Measurements from ENCODE around the gene RAB26. TPM values are rescaled to one million over a fixed set of nuclear protein-coding genes. Genes with fewer than 3 reads are reported as not detected.
A peak's percentile ranks its signal among the peaks of the same experiment; 100 is the strongest.
"Not testable (repeated sequence)": the region's sequence is repeated elsewhere in the genome, so short reads cannot be mapped to it uniquely, and the experiment has no call there.

The RAB26 gene
- total RNA-seq, 1 experiment from 2014 or later, result 1.0 TPM

DNA sequence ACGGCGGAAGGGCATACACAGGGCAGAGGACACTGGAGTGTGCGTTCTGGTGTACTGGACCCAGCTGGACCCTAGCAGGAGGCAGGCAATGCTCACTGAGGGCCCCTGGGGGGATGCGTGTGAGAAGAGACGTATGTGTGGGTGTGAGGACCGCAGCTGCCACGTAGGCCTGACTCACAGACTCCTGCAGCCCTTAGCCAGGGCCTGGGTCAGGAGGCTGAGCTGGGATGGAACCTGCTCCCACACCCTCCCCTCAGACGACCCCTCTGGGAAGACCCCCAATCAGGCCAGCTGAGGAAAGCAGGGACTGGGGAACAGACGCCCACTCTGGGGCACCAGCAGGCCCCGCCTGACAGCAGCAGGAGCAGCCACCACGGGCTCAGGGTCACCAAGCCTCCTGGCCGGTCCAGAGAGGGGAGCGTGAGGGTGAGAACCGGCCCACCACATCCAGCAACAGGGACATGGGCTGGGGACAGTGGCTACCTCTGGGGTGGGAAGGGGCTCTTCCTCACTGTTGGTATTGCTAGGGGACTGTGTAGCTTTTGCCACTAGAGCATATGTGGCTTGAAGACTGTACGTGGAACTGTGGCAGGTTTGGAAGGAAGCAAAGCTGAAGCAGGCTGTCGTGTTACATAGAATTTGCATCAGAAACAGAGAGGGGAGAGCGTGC, 41.2 kb upstream of the RAB26 start:
- CTCF ChIA-PET; intact Hi-C loops (cut with micrococcal nuclease); H3K4me3 Mint-ChIP-seq (ENCODE audit: unreplicated experiment); H3K27me3 Mint-ChIP-seq (ENCODE audit: insufficient read depth, unreplicated experiment); H3K4me1 Mint-ChIP-seq (ENCODE audit: insufficient read depth, unreplicated experiment); BruUV-seq (replicated peaks); POLR2A ChIA-PET; H3K9me3 Mint-ChIP-seq (ENCODE audit: unreplicated experiment); H3K27ac Mint-ChIP-seq (ENCODE audit: low read depth, unreplicated experiment): not testable (repeated sequence)
- peaks cover 23% of the 10 kb centered on the region for H3K36me3 Mint-ChIP-seq (ENCODE audit: insufficient read depth, unreplicated experiment)
- peak; percentile 57 for DNase-seq (ENCODE audit: unreplicated experiment)

DNA sequence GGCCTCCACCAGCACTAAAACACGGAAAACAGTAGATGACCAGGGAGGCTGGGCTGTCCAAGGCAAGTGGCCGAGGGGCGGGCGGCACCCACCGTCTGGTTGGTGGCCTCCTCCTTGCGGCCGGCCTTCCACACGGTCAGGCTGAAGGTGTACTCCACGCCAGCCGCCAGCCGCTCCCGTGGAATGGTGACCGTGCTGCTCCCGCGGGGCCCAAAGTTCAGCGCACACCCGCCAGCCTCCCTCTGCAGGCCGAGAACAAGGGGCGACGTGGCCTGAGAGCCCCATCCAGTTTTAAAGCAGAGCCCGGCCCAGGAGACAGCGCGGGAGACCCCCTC, 40.7 kb upstream of the RAB26 start:
- peaks cover 25% of the 10 kb centered on the region for H3K36me3 Mint-ChIP-seq (ENCODE audit: insufficient read depth, unreplicated experiment)
- POLR2A ChIA-PET; intact Hi-C loops (cut with micrococcal nuclease); CTCF ChIA-PET; H3K27ac Mint-ChIP-seq (ENCODE audit: low read depth, unreplicated experiment); H3K4me3 Mint-ChIP-seq (ENCODE audit: unreplicated experiment); H3K9me3 Mint-ChIP-seq (ENCODE audit: unreplicated experiment); H3K27me3 Mint-ChIP-seq (ENCODE audit: insufficient read depth, unreplicated experiment); H3K4me1 Mint-ChIP-seq (ENCODE audit: insufficient read depth, unreplicated experiment); DNase-seq (ENCODE audit: unreplicated experiment); BruUV-seq (replicated peaks): not testable (repeated sequence)

DNA sequence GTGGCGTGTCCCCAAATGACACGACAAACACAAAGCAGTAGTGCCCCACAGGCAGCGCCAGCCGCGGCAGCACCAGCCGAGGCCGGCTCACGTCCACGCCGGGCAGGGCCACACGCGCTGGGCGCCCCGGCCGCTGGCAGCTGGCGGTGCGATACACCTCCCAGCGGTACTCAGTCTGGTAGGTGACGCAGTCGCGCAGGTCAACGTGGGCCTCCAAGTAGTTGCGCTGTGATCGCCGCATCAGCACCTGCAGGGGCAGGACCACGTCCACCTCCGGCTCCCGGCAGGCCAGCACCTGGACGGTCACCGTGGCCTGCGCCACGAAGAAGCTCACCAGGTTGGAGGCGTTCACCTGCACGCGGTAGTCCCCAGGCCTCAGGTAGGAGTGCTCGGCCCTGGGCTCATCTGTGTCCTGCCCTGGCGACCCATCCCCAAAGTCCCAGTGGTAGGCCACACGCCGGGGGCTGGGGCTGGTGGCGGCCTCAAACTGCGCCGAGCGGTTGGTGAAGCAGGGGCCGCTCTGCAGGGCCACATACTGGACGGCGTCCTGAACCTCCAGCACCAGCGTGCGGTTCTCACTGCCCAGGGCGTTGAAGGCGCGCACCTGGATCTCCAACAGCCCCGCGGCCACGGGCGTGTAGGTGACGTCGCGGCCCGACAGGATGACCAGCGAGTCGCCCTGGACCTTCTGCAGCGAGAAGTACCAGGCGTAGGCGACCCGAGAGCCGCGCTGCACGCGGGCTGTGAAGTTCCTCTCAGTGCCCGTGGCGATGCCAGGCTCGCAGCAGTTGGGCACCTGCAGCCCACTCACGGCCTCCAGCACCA, 39.8 kb upstream of the RAB26 start:
- H3K4me3 Mint-ChIP-seq (ENCODE audit: unreplicated experiment); BruUV-seq (replicated peaks); H3K4me1 Mint-ChIP-seq (ENCODE audit: insufficient read depth, unreplicated experiment); H3K27ac Mint-ChIP-seq (ENCODE audit: low read depth, unreplicated experiment); H3K27me3 Mint-ChIP-seq (ENCODE audit: insufficient read depth, unreplicated experiment); DNase-seq (ENCODE audit: unreplicated experiment); CTCF ChIA-PET; intact Hi-C loops (cut with micrococcal nuclease); POLR2A ChIA-PET; H3K9me3 Mint-ChIP-seq (ENCODE audit: unreplicated experiment): not testable (repeated sequence)
- peaks cover 22% of the 10 kb centered on the region for H3K36me3 Mint-ChIP-seq (ENCODE audit: insufficient read depth, unreplicated experiment)

DNA sequence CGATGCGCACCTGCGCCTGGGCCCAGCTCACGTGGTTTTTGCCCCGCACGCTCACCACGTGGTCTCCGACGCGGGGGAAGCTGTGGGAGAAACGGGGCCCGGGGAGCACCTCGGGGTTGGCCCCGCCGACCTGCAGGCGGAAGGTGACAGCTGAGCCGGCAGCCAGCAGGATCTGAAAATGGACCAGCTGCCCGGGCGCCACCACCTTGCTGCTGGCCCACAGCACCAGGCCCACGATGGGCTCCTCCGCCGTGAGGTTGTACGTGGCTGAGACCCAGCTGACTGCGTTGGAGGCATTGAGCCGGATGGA, 39.2 kb upstream of the RAB26 start:
- H3K4me1 Mint-ChIP-seq (ENCODE audit: insufficient read depth, unreplicated experiment); H3K9me3 Mint-ChIP-seq (ENCODE audit: unreplicated experiment); BruUV-seq (replicated peaks); CTCF ChIA-PET; DNase-seq (ENCODE audit: unreplicated experiment); H3K27ac Mint-ChIP-seq (ENCODE audit: low read depth, unreplicated experiment); H3K4me3 Mint-ChIP-seq (ENCODE audit: unreplicated experiment); intact Hi-C loops (cut with micrococcal nuclease); POLR2A ChIA-PET; H3K27me3 Mint-ChIP-seq (ENCODE audit: insufficient read depth, unreplicated experiment): not testable (repeated sequence)
- peaks cover 22% of the 10 kb centered on the region for H3K36me3 Mint-ChIP-seq (ENCODE audit: insufficient read depth, unreplicated experiment)

DNA sequence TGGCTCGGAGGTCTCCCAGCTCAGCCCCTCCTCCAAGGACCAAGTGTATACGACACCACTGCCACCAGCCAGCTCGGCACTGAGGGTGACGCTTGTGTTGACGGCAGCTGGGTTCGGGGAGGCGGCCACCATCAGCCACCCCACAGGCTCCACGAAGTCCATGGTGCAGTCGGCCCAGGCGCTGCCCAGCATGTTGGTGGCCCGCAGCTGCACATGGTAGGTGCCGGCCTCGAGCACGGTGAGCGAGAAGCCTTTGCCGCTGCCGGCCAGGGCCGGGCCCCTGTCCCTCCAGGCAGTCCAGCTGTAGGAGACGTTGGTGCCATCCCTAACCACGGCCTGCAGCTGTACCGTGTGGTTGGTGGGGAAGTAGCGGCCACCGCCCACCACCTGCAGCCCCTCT, 38.6 kb upstream of the RAB26 start:
- POLR2A ChIA-PET; H3K4me1 Mint-ChIP-seq (ENCODE audit: insufficient read depth, unreplicated experiment); intact Hi-C loops (cut with micrococcal nuclease); H3K27ac Mint-ChIP-seq (ENCODE audit: low read depth, unreplicated experiment); DNase-seq (ENCODE audit: unreplicated experiment); H3K9me3 Mint-ChIP-seq (ENCODE audit: unreplicated experiment); BruUV-seq (replicated peaks); H3K27me3 Mint-ChIP-seq (ENCODE audit: insufficient read depth, unreplicated experiment); H3K4me3 Mint-ChIP-seq (ENCODE audit: unreplicated experiment): not testable (repeated sequence)
- peaks cover 22% of the 10 kb centered on the region for H3K36me3 Mint-ChIP-seq (ENCODE audit: insufficient read depth, unreplicated experiment)
- CTCF ChIA-PET, result interaction anchor here (1.0 kb wide), 1 partner anchor 11 kb away, joined by 3 read pairs; no protein-coding TSS in a partner anchor

DNA sequence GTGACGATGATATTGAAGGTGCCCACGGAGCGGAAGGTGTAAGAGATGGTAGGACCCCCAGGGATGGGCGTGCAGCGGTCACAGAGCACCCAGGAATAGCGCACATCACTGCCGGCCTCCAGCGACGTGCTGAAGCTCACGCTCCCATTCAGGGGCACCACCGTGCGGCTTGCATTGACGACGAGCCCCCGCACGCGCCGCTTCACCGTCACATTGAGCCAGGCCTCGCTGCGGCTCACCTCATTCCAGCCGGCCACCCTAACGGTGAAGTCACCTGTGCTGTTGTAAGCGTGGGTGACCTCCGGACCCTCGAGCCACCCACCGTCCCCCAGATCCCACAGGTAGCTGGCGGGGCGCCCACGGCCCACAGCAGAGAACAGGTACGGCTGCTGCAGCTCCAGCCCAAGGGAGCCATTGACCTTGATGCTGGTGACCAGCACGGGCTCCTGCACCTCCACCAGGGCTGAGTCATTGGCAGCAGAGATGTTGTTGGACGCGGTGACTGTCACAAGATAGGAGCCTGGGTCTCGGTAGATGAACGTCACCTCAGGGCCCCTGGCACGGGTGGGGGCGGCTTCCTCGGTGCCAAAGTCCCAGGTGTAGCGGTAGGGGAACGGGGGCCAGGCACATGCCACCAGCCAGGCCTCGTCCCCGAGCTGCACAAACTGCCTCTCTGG, 38.0 kb upstream of the RAB26 start:
- DNase-seq (ENCODE audit: unreplicated experiment); H3K27ac Mint-ChIP-seq (ENCODE audit: low read depth, unreplicated experiment); H3K4me1 Mint-ChIP-seq (ENCODE audit: insufficient read depth, unreplicated experiment); H3K4me3 Mint-ChIP-seq (ENCODE audit: unreplicated experiment); BruUV-seq (replicated peaks); intact Hi-C loops (cut with micrococcal nuclease); H3K27me3 Mint-ChIP-seq (ENCODE audit: insufficient read depth, unreplicated experiment); H3K9me3 Mint-ChIP-seq (ENCODE audit: unreplicated experiment); POLR2A ChIA-PET: not testable (repeated sequence)
- CTCF ChIA-PET, result interaction anchor here (1.0 kb wide), 1 partner anchor 11 kb away, joined by 3 read pairs; no protein-coding TSS in a partner anchor
- H3K36me3 Mint-ChIP-seq (ENCODE audit: insufficient read depth, unreplicated experiment), result peaks cover 19% of the 10 kb centered on the region

DNA sequence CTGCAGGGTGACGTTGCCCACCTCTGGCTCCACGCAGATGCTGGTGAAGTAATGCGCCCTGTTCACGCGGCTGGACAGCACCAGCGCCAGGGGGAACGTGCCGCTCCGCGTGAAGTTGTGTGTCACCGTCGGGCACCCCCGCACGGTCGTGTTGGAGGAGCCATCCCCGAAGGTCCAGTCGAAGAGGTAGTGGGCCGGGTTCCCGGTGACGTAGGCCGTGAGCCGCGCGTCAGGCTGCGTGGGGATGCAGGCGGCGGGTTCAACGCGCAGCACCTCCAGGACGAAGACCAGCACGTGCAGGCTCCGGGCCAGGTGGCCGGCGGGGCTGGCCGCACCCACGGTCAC, 37.4 kb upstream of the RAB26 start:
- H3K4me3 Mint-ChIP-seq (ENCODE audit: unreplicated experiment); DNase-seq (ENCODE audit: unreplicated experiment); H3K27me3 Mint-ChIP-seq (ENCODE audit: insufficient read depth, unreplicated experiment); intact Hi-C loops (cut with micrococcal nuclease); H3K9me3 Mint-ChIP-seq (ENCODE audit: unreplicated experiment); H3K27ac Mint-ChIP-seq (ENCODE audit: low read depth, unreplicated experiment); POLR2A ChIA-PET; CTCF ChIA-PET; H3K4me1 Mint-ChIP-seq (ENCODE audit: insufficient read depth, unreplicated experiment): not testable (repeated sequence)
- H3K36me3 Mint-ChIP-seq (ENCODE audit: insufficient read depth, unreplicated experiment), result peaks cover 18% of the 10 kb centered on the region
- TSS peak; percentile 10 for BruUV-seq (replicated peaks)

DNA sequence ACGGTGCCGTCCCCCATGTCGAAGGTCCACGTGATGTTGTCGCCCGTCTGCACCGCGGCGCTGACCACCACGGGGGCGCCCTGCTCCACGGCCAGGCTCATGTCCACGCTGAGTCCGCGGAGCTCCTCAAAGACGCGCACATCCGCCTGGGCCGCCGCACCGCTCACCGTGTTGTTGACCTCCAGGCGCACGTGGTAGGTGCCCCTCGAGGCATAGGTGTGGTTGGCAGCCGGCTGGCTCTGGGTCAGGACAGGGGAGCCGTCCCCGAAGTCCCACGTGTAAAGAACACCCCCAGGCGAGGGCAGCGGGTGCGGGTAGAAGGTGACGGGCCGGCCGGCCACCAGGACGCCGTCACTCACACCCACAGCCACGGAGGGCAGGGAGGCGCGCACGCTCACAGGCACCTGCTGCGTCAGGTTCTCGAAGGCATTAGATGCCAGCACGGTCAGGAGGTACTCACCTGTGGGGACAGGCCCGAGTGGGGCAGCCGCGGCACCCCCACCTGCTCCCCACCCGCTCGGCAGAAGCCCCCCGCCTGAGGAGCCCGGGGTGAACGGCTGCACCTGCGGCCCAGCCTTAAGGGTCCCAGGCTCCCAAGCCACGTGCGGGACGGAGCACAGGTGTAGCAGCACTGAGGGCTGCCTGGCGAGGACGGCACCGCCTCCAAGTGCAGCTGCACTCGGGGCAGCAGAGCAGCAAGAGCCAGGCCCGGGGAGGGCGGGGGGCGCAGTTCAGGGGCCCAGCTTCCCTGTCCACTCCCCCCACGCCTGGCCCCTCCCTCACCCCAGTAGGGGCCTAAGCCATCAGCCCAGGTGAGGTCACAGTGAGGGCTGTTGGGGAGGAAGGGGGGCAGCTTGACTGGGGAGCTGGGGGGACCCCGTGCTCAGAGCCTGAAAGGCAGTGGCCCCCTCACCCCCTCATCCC, 36.8 kb upstream of the RAB26 start:
- H3K4me3 Mint-ChIP-seq (ENCODE audit: unreplicated experiment); intact Hi-C loops (cut with micrococcal nuclease); CTCF ChIA-PET; POLR2A ChIA-PET; DNase-seq (ENCODE audit: unreplicated experiment); H3K9me3 Mint-ChIP-seq (ENCODE audit: unreplicated experiment); H3K27me3 Mint-ChIP-seq (ENCODE audit: insufficient read depth, unreplicated experiment); BruUV-seq (replicated peaks); H3K27ac Mint-ChIP-seq (ENCODE audit: low read depth, unreplicated experiment); H3K4me1 Mint-ChIP-seq (ENCODE audit: insufficient read depth, unreplicated experiment): not testable (repeated sequence)
- H3K36me3 Mint-ChIP-seq (ENCODE audit: insufficient read depth, unreplicated experiment), result peaks cover 18% of the 10 kb centered on the region

Measured in MCF 10A (cell line).